CD14-positive monocyte (primary cell): Measurements from ENCODE around the gene LDLRAD4. TPM values are rescaled to one million over a fixed set of nuclear protein-coding genes. Genes with fewer than 3 reads are reported as not detected.
A peak's percentile ranks its signal among the peaks of the same experiment; 100 is the strongest.

Source experiments
- DNase-seq, 3 donors: peaks; one replicate each; pipeline ENCODE4 v3.0.0-alpha.2; 2011 to 2022
- H2AFZ ChIP-seq: 2 replicates; pipeline ENCODE4 v1.6.0; 2012; ENCODE audit warnings: mild to moderate bottlenecking, low read depth, low read length, inconsistent platforms; ENCODE audit not compliant: insufficient read depth, poor library complexity, severe bottlenecking
- H3K27ac ChIP-seq, 2 donors: 1 replicate in 1 of 2; 2 replicates in 1 of 2; pipeline ENCODE4 v1.5.1; 2012 to 2013; ENCODE audit warnings: low read length in 2 of 2, control low read depth in 1 of 2, inconsistent platforms in 1 of 2, low read depth in 1 of 2, mild to moderate bottlenecking in 1 of 2
- H3K27me3 ChIP-seq, 2 donors: one replicate each; pipeline versions ENCODE4 v1.6.0 to v1.6.1; 2011 to 2013; ENCODE audit warnings: low read length in 2 of 2; ENCODE audit not compliant: control insufficient read depth in 2 of 2, insufficient read depth in 2 of 2
- H3K36me3 ChIP-seq, 2 donors: replicated peaks in 1 of 2; 1 replicate in 1 of 2; 2 replicates in 1 of 2; pipeline versions ENCODE4 v1.5.1 to v1.6.1; 2012 to 2013; ENCODE audit warnings: low read length in 2 of 2, control low read depth in 1 of 2, inconsistent platforms in 1 of 2, mild to moderate bottlenecking in 1 of 2; ENCODE audit not compliant: insufficient read depth in 2 of 2, control insufficient read depth in 1 of 2
- H3K4me1 ChIP-seq, 2 donors: 1 replicate in 1 of 2; 2 replicates in 1 of 2; pipeline versions ENCODE4 v1.5.1 to v1.6.1; 2012 to 2013; ENCODE audit warnings: low read length in 2 of 2, control low read depth in 1 of 2, inconsistent platforms in 1 of 2, mild to moderate bottlenecking in 1 of 2, moderate library complexity in 1 of 2; ENCODE audit not compliant: insufficient read depth in 2 of 2, control insufficient read depth in 1 of 2
- H3K4me2 ChIP-seq: replicated peaks from 2 replicates; pipeline ENCODE3; 2012; ENCODE audit warnings: low read length, moderate library complexity, mild to moderate bottlenecking; ENCODE audit not compliant: poor library complexity, severe bottlenecking; ENCODE audit errors: extremely low read depth
- H3K4me3 ChIP-seq, 3 experiments: fragments of 200-600 bp in 1 of 3; sonication (generic) in 1 of 3; replicated peaks in 1 of 3; 1 replicate in 2 of 3; 2 replicates in 1 of 3; pipeline ENCODE4 v1.5.1; 2011 to 2013; ENCODE audit warnings: low read length in 3 of 3, mild to moderate bottlenecking in 3 of 3, control low read depth in 2 of 3, low read depth in 2 of 3, inconsistent platforms in 1 of 3, moderate library complexity in 1 of 3
- H3K79me2 ChIP-seq: 2 replicates; pipeline ENCODE4 v1.6.0; 2012; ENCODE audit warnings: mild to moderate bottlenecking, control low read depth, inconsistent platforms, low read length, moderate library complexity; ENCODE audit not compliant: insufficient read depth
- H3K9ac ChIP-seq: 2 replicates; pipeline ENCODE4 v1.6.0; 2017; ENCODE audit warnings: low read length, mild to moderate bottlenecking; ENCODE audit not compliant: insufficient read depth, poor library complexity, severe bottlenecking
- H3K9me3 ChIP-seq, 2 donors: replicated peaks in 1 of 2; 1 replicate in 1 of 2; 2 replicates in 1 of 2; pipeline versions ENCODE4 v1.5.1 to v1.6.1; 2012 to 2013; ENCODE audit warnings: low read length in 2 of 2, control low read depth in 1 of 2; ENCODE audit not compliant: control insufficient read depth in 1 of 2, insufficient read depth in 1 of 2
- H4K20me1 ChIP-seq: 2 replicates; pipeline ENCODE4 v1.6.0; 2012; ENCODE audit warnings: mild to moderate bottlenecking, low read length, control low read depth, moderate library complexity; ENCODE audit not compliant: insufficient read depth
- H3K27ac Mint-ChIP-seq, 7 donors: one replicate each; pipeline ENCODE4 v1.8.0; 2020; ENCODE audit warnings: mild to moderate bottlenecking in 7 of 7, mixed read lengths in 7 of 7, moderate library complexity in 6 of 7, inconsistent platforms in 2 of 7
- H3K27me3 Mint-ChIP-seq, 3 donors: one replicate each; pipeline ENCODE4 v1.8.0; 2021 to 2022; ENCODE audit warnings: low read depth in 3 of 3, mild to moderate bottlenecking in 3 of 3, mixed read lengths in 3 of 3, moderate library complexity in 3 of 3, inconsistent platforms in 1 of 3
- H3K36me3 Mint-ChIP-seq, 2 donors: one replicate each; pipeline ENCODE4 v1.8.0; 2020; ENCODE audit warnings: mixed read lengths in 2 of 2, inconsistent platforms in 1 of 2, mild to moderate bottlenecking in 1 of 2
- H3K4me1 Mint-ChIP-seq: one replicate; pipeline ENCODE4 v1.8.0; 2020; ENCODE audit warnings: mild to moderate bottlenecking, mixed read lengths
- H3K4me3 Mint-ChIP-seq, 2 donors: one replicate each; pipeline ENCODE4 v1.8.0; 2020; ENCODE audit warnings: mild to moderate bottlenecking in 2 of 2, mixed read lengths in 2 of 2, moderate library complexity in 1 of 2
- H3K9me3 Mint-ChIP-seq, 7 donors: one replicate each; pipeline ENCODE4 v1.8.0; 2020 to 2022; ENCODE audit warnings: mixed read lengths in 7 of 7, mild to moderate bottlenecking in 6 of 7, moderate library complexity in 6 of 7, inconsistent platforms in 2 of 7
- CTCF ChIP-seq: fragments of 200-600 bp; IDR thresholded peaks from one replicate; pipeline ENCODE4 v1.8.0; 2022; ENCODE audit warnings: antibody characterized with exemption, mild to moderate bottlenecking
- WGBS: methylation state at CpG from one replicate; pipeline ENCODE4 v1.1.5; 2013; ENCODE audit warnings: missing lambda C conversion rate; ENCODE audit not compliant: insufficient coverage; 5-methylcytosine and 5-hydroxymethylcytosine counted together
- intact Hi-C, 2 donors: fragments of 100-400 bp; cut with micrococcal nuclease; formaldehyde crosslinking; loops; one replicate each; pipeline versions ENCODE4 v1.15.0 to v1.15.1; 2023
- polyA plus RNA-seq, 3 donors: library from polyadenylated mRNA; depleted of rRNA in 1 of 3; unstranded in 2 of 3; stranded (reverse) in 1 of 3; fragments of 300-500 nt in 2 of 3; fragments of >200 nt in 1 of 3; fragmentation: Illumina TruSeq in 2 of 3; gene quantifications; 1 replicate in 2 of 3; 2 replicates in 1 of 3; pipeline ENCODE4 v1.2.3, GENCODE V29; 2012 to 2021

The LDLRAD4 gene
- polyA plus RNA-seq, 3 donors: 13.5 to 15.4 (median 13.8) TPM

GRCh38 chr18:13513481-13513880 is 294.9 kb downstream of the LDLRAD4 start:
- Histone ChIP-seq H3K27me3 (no peaks in the 10 kb centered on the region), H3K4me2 (no peak overlapping the region), H3K9ac (no peak overlapping the region), H4K20me1 (peaks cover 18% of the 10 kb centered on the region), H3K9me3 (peaks cover 0 to 8% of the 10 kb centered on the region in 2 donors), H3K36me3 (peaks cover 28 to 36% of the 10 kb centered on the region in 2 donors), H3K79me2 (no peaks in the 10 kb centered on the region), H2AFZ (no peak overlapping the region), H3K4me3 (no peak overlapping the region), H3K4me1 (no peaks in the 10 kb centered on the region), H3K27ac (no peak overlapping the region)
- Mint-ChIP-seq H3K27ac (peak overlapping the region in 1 of 7 donors; percentile 3), H3K9me3 (peaks cover 7 to 17% (median 14%) of the 10 kb centered on the region in 7 donors), H3K4me1 (peaks cover 4% of the 10 kb centered on the region), H3K27me3 (peaks cover 0 to 2% (median 0%) of the 10 kb centered on the region in 3 donors), H3K36me3 (peaks cover 41 to 48% of the 10 kb centered on the region in 2 donors), H3K4me3 (no peak overlapping the region)
- WGBS: 100% methylated on average over 4 of the region's 5 CpGs
- intact Hi-C loops: no loop called here
- DNase-seq: no peak
- no peak for TF ChIP-seq CTCF

- no peak for TF ChIP-seq CTCF
- no CpG with 5 or more reads among the region's 4 CpGs for WGBS
Measured at GRCh38 chr18:13514558-13514957, 296.0 kb downstream of the LDLRAD4 start.

More at GRCh38 chr18:13514558-13514957, 296.0 kb downstream of the LDLRAD4 start:
- Histone ChIP-seq H3K4me1 (no peaks in the 10 kb centered on the region), H3K27me3 (no peaks in the 10 kb centered on the region), H3K79me2 (no peaks in the 10 kb centered on the region), H3K9ac (no peak overlapping the region), H3K27ac (no peak overlapping the region), H2AFZ (no peak overlapping the region), H3K9me3 (peaks cover 0 to 8% of the 10 kb centered on the region in 2 donors), H3K4me2 (no peak overlapping the region), H3K36me3 (peaks cover 28 to 36% of the 10 kb centered on the region in 2 donors), H4K20me1 (peaks cover 18% of the 10 kb centered on the region), H3K4me3 (no peak overlapping the region)
- DNase-seq: no peak
- H3K4me3 Mint-ChIP-seq: no peak overlapping the region
- peaks cover 0 to 2% (median 0%) of the 10 kb centered on the region in 3 donors for H3K27me3 Mint-ChIP-seq
- peaks cover 4% of the 10 kb centered on the region for H3K4me1 Mint-ChIP-seq
- H3K9me3 Mint-ChIP-seq: peaks cover 7 to 17% (median 13%) of the 10 kb centered on the region in 7 donors
- intact Hi-C loops: no loop called here
- no peak overlapping the region for H3K27ac Mint-ChIP-seq
- peaks cover 40 to 53% of the 10 kb centered on the region in 2 donors for H3K36me3 Mint-ChIP-seq
